K562 treated with DMSO at 1 percent for 4 hours (cell line): ENCODE measurements around the gene GLRA1. TPM values are rescaled to one million over a fixed set of nuclear protein-coding genes. Genes with fewer than 3 reads are reported as not detected.

Experiments used
- total RNA-seq: library from RNA; unstranded; fragments of 300-600 nt; gene quantifications from 2 replicates; pipeline ENCODE4 v1.2.3, GENCODE V29; 2022; ENCODE audit not compliant: insufficient read depth

GLRA1 gene
- total RNA-seq, result not detected in 2 replicates

GRCh38 chr5:151924564-151925301 is at the start of gene GLRA1:
Gene GLRA1 (minus strand): TSS chr5:151924851. CDS start chr5:151924549, 302 bp downstream.

Other genes starting within 250 kb of the GLRA1 start
- 8.7 and 9.2 TPM in 2 replicates for gene SPARC, start 237.9 kb downstream of the GLRA1 start, total RNA-seq
- 66.7 and 79.9 TPM in 2 replicates for gene ATOX1, start 166.2 kb downstream of the GLRA1 start, total RNA-seq
- 39.5 and 63.8 TPM in 2 replicates for gene G3BP1, start 152.9 kb downstream of the GLRA1 start, total RNA-seq